ENCODE results near the gene SDC4.

The SDC4 gene

DNA sequence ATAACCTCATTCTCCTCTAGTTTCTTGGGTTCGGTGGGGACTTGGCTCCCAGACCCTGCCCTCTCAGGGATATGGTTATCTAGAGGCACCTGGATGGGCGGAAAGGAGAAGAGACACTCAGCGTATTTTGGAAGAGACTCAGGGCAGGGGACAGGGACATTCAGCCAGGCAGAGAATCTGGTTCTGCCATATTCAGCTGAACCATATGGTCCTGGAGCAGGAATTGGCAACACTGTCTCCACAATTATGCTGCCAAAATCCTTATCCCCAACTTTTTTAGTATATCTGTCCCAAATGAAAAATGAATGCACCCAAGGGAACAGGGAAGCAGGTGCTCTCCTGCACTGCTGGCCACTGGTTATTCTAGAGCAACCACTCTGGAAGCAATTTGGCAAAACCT is 17.7 kb downstream of the SDC4 start:
- Histone ChIP-seq H3K9ac (ENCODE audit: low read depth, low read length) (no peak overlapping the region), H3K4me3 (ENCODE audit: low read length) (no peak overlapping the region), H3K36me3 (ENCODE audit: insufficient read depth, low read length) (peaks cover 86% of the 10 kb centered on the region), H3K27ac (ENCODE audit: low read depth, low read length) (no peak overlapping the region), H3K4me1 (ENCODE audit: insufficient read depth, low read length) (no peaks in the 10 kb centered on the region), H3K9me3 (ENCODE audit: insufficient read depth, low read depth, low read length) (no peaks in the 10 kb centered on the region), H3K27me3 (ENCODE audit: insufficient read depth, low read length) (no peaks in the 10 kb centered on the region)
- WGBS = 98% methylated on average over 3 of the region's 3 CpGs

DNA sequence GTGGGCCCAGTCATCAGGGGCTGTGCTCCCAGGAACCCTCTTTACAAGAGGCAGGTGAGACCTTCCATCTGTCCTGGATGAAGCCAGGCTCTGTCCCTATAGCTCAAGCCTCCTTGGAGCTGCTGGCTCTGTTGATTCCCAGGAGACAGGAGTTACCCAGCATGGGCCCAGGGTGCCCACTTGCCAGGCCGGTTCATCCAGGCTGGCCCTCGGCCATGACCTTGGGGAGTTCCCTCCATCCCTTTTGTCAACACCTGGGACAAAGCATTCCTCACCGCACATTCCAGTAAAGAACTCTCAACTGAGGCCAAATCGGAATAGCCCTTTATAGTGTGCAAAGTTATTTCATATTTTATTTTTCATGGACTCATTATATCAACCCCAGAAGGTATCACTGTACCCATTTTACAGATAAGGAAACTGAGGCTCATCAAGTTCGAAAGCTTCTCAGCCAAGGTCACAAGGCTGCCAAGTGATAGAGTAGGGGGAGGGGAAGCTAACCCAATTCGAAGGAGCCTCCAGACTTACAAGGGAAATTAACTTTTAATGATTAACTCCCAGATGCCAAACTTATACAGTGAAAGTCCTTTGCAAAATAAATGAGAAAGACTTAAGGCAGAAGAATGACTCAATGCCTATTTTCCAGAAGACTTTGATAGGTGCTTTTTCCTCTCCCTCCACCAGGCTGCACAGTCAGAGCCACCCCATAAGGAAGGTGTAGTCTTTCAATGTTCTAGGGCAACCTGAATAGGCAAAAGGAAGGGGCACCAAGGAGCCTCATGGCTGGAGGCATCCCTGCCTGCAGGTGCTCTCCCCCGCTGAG is 18.5 kb downstream of the SDC4 start:
- Histone ChIP-seq H3K36me3 (ENCODE audit: insufficient read depth, low read length) (peaks cover 81% of the 10 kb centered on the region), H3K9me3 (ENCODE audit: insufficient read depth, low read depth, low read length) (no peaks in the 10 kb centered on the region), H3K4me3 (ENCODE audit: low read length) (no peak overlapping the region), H3K9ac (ENCODE audit: low read depth, low read length) (no peak overlapping the region), H3K4me1 (ENCODE audit: insufficient read depth, low read length) (no peaks in the 10 kb centered on the region), H3K27ac (ENCODE audit: low read depth, low read length) (no peak overlapping the region), H3K27me3 (ENCODE audit: insufficient read depth, low read length) (no peaks in the 10 kb centered on the region)
- WGBS = 78% methylated on average over 6 of the region's 7 CpGs

DNA sequence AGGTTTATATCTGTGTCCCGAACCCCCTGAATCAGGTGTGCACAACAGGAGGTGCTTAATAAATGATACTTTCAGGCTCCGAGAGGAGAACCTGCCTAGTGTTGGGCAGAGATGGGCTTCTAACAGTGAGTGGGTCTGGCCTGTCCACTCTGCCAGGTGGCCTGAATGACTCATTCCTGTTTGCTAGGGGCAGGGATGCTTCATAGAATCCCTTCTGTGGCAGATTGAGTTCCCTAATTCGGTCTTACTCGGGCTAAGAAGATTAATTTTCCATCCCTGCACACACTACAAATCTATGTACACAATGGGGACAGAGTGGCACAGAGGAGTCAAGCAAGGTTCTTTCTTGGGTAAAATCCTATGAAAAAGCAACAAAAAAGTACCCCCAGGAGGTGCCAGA is 19.8 kb downstream of the SDC4 start:
- Histone ChIP-seq H3K27ac (ENCODE audit: low read depth, low read length) (no peak overlapping the region), H3K27me3 (ENCODE audit: insufficient read depth, low read length) (no peaks in the 10 kb centered on the region), H3K4me1 (ENCODE audit: insufficient read depth, low read length) (no peaks in the 10 kb centered on the region), H3K4me3 (ENCODE audit: low read length) (no peak overlapping the region), H3K9me3 (ENCODE audit: insufficient read depth, low read depth, low read length) (no peaks in the 10 kb centered on the region), H3K9ac (ENCODE audit: low read depth, low read length) (no peak overlapping the region), H3K36me3 (ENCODE audit: insufficient read depth, low read length) (peaks cover 73% of the 10 kb centered on the region)
- 97% methylated on average over 4 of the region's 4 CpGs for WGBS

DNA sequence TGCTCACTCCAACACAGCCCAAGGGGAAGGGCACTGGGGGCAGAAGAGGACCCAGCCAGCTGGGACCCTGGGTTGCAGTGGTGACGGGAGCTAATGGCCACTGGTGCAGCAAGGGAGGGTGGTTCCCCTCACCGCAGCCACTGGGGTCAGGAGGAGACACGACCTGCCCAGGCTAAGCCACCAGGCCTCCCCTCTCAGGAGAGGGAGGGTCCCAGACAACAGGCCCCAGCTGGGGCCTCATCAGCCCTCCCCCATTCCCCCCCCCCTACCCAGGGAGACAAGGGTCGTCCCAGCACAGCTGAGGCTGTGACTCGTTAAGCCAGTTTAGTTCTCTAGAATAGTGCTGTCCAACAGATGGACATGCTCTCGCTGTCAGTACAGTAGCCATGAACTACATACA is 22.9 kb downstream of the SDC4 start:
- Histone ChIP-seq H3K4me1 (ENCODE audit: insufficient read depth, low read length) (no peaks in the 10 kb centered on the region), H3K27ac (ENCODE audit: low read depth, low read length) (no peak overlapping the region), H3K9ac (ENCODE audit: low read depth, low read length) (no peak overlapping the region), H3K4me3 (ENCODE audit: low read length) (no peak overlapping the region), H3K27me3 (ENCODE audit: insufficient read depth, low read length) (no peaks in the 10 kb centered on the region), H3K9me3 (ENCODE audit: insufficient read depth, low read depth, low read length) (no peaks in the 10 kb centered on the region), H3K36me3 (ENCODE audit: insufficient read depth, low read length) (peaks cover 48% of the 10 kb centered on the region)
- 75% methylated on average over 6 of the region's 6 CpGs for WGBS

DNA sequence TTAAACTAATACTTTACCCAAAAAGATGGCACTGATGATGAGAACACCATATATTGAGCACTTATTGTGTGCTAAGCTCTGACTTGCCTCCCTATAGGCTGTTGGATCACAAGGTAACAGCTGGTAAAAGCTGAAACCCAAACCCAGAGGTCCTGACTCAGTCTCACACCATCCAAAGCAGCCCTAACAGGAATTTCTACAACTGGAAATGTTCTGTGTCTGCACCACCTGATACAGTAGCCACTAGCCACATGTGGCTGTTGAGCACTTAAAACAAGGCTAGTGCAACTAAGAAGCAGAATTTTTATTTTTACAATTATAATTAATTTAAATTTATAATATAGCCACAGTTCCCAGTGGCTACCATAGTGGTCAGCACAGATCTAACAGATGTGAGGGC is 24.5 kb downstream of the SDC4 start:
- Histone ChIP-seq H3K27ac (ENCODE audit: low read depth, low read length) (no peak overlapping the region), H3K27me3 (ENCODE audit: insufficient read depth, low read length) (no peaks in the 10 kb centered on the region), H3K9me3 (ENCODE audit: insufficient read depth, low read depth, low read length) (no peaks in the 10 kb centered on the region), H3K4me3 (ENCODE audit: low read length) (no peak overlapping the region), H3K4me1 (ENCODE audit: insufficient read depth, low read length) (no peaks in the 10 kb centered on the region), H3K36me3 (ENCODE audit: insufficient read depth, low read length) (peaks cover 31% of the 10 kb centered on the region), H3K9ac (ENCODE audit: low read depth, low read length) (no peak overlapping the region)

DNA sequence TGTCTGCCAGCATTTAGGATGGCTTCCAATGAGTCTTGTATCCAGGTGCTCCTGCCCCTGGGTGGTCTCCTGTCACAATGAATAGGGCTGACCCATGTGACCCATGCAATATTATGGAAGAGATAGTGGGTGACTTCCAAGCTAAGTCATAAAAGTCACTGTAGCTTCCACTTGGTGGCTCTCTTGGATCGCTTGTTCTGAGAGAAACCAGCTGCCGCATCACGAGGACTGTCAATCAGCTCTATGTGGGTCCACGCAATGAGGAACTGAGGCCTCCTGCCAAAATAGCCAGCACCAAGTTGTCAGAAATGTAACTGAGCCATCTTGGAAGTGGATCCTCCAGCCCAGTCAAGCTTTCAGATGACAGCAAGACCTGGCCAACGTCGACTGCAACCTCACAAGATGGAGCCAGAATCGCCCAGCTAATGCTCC is 25.3 kb downstream of the SDC4 start:
- 68% methylated on average over 7 of the region's 7 CpGs for whole genome bisulfite sequencing
- H3K4me1 ChIP-seq (ENCODE audit: insufficient read depth, low read length) = no peaks in the 10 kb centered on the region
- no peak overlapping the region for H3K9ac ChIP-seq (ENCODE audit: low read depth, low read length)
- H3K27ac ChIP-seq (ENCODE audit: low read depth, low read length) = no peak overlapping the region
- no peak overlapping the region for H3K4me3 ChIP-seq (ENCODE audit: low read length)
- no peaks in the 10 kb centered on the region for H3K27me3 ChIP-seq (ENCODE audit: insufficient read depth, low read length)
- peaks cover 24% of the 10 kb centered on the region for H3K36me3 ChIP-seq (ENCODE audit: insufficient read depth, low read length)
- H3K9me3 ChIP-seq (ENCODE audit: insufficient read depth, low read depth, low read length) = no peaks in the 10 kb centered on the region

DNA sequence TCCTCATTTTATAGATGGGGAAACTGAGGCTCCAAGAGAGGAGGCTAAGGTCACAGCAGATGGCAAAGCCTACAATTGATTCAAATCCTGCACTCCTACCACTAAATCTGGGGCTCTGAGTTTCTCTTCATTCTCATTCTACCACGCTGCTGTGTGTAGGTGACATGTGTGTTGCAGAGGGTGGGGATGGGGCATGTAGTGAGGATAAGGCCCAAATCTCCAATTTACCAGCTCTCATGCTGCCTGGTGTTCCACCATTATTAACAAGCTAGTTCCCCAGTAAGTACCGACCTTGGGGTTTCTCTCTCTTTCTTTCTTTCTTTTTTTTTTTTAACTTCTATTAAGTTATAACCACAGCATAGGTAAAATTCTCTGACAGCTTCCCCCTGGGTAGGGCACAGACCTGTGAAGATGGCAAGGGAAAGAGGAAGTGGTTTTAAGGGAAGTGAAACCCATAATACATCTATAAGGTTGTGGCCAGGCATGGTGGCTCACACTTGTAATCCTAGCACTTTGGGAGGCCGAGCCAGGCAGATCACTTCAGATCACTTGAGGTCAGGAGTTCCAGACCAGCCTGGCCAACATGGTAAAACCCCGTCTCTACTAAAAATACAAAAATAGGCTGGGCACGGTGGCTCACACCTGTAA is 27.2 kb downstream of the SDC4 start:
- H3K4me3 ChIP-seq (ENCODE audit: low read length) = no peak overlapping the region
- 0 out of 2 replicates have a peak, but pooled peaks cover 7% of the 10 kb centered on the region for H3K36me3 ChIP-seq (ENCODE audit: insufficient read depth, low read length)
- H3K27me3 ChIP-seq (ENCODE audit: insufficient read depth, low read length) = no peaks in the 10 kb centered on the region
- 69% methylated on average over 4 of the region's 5 CpGs for WGBS
- H3K9ac ChIP-seq (ENCODE audit: low read depth, low read length) = no peak overlapping the region
- no peaks in the 10 kb centered on the region for H3K4me1 ChIP-seq (ENCODE audit: insufficient read depth, low read length)
- no peaks in the 10 kb centered on the region for H3K9me3 ChIP-seq (ENCODE audit: insufficient read depth, low read depth, low read length)
- H3K27ac ChIP-seq (ENCODE audit: low read depth, low read length) = no peak overlapping the region

DNA sequence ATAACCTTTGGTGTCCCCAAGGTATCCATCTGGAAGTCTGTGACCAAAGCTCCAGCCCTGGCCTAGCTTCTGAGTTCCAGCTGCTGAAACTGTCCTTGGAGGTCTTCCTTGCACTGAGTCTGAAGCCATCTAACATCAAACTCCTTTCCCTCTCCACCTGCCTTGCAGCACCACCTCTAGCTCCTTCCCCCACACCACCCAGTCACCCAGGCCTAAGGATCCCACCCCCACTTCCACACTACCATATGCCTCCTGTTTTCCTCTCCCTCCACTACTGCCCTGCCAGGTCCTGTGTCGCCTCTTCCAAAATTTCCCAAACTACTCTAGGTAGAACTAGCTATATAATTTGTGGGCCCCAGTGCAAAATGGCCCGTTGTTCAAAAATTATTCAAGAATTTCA is 29.3 kb downstream of the SDC4 start:
- no peaks in the 10 kb centered on the region for H3K27me3 ChIP-seq (ENCODE audit: insufficient read depth, low read length)
- 95% methylated on average over 2 of the region's 2 CpGs for WGBS
- H3K4me3 ChIP-seq (ENCODE audit: low read length) = no peak overlapping the region
- no peak overlapping the region for H3K9ac ChIP-seq (ENCODE audit: low read depth, low read length)
- no peak overlapping the region for H3K27ac ChIP-seq (ENCODE audit: low read depth, low read length)
- H3K36me3 ChIP-seq (ENCODE audit: insufficient read depth, low read length) = no peaks in the 10 kb centered on the region
- no peaks in the 10 kb centered on the region for H3K4me1 ChIP-seq (ENCODE audit: insufficient read depth, low read length)
- no peaks in the 10 kb centered on the region for H3K9me3 ChIP-seq (ENCODE audit: insufficient read depth, low read depth, low read length)

DNA sequence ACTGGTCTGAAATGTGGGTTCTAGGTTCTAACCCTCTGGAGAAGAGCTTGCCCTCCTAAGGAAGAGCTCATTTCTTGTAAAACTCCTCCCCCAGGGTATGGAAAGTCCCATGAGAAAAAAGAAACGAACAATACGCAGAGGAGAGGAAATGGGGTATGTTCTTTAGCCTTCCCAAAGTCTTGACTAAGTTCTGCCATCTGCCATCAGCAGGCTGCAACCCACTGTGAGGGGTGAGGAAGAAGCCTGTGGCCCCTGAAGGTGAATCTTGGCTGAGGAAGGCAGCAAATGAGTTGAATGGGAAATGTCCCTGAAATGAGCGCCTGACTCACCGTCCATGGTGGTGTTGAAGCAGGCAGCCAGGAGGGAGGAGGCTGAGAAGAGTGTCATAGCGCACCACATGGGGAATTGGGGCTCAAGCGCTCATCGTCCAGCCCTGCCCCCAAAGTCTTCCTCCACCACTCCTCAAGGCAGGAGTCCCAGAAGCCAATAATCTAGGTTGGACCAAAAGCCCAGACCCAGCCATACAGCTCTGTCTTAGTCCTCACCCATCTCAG is 29.8 kb downstream of the SDC4 start:
- Histone ChIP-seq H3K4me3 (ENCODE audit: low read length) (no peak overlapping the region), H3K36me3 (ENCODE audit: insufficient read depth, low read length) (no peaks in the 10 kb centered on the region), H3K27me3 (ENCODE audit: insufficient read depth, low read length) (no peaks in the 10 kb centered on the region), H3K4me1 (ENCODE audit: insufficient read depth, low read length) (no peaks in the 10 kb centered on the region), H3K27ac (ENCODE audit: low read depth, low read length) (no peak overlapping the region), H3K9me3 (ENCODE audit: insufficient read depth, low read depth, low read length) (no peaks in the 10 kb centered on the region), H3K9ac (ENCODE audit: low read depth, low read length) (no peak overlapping the region)
- WGBS = 91% methylated on average over 7 of the region's 7 CpGs

DNA sequence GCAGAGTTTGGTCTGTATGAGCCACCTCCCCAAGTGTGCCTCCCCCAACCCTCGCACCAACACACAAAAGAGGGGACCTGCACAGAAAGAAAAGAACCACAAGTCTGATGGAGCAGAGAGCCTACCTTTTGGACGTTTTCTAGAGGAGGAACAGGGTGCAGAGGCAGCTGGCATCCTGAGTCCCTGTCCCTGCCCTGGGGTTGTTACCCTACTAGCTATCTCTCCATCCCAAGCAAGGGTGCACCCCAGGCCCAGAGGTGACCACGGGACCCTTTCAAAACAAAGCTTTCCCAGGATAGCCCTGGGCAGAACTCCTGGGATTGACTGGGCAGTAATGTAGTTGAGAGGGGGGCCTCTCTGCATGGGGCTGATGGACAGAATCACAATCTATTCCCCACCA is 30.4 kb downstream of the SDC4 start:
- 91% methylated on average over 3 of the region's 3 CpGs for WGBS
- Histone ChIP-seq H3K9ac (ENCODE audit: low read depth, low read length) (no peak overlapping the region), H3K9me3 (ENCODE audit: insufficient read depth, low read depth, low read length) (no peaks in the 10 kb centered on the region)

DNA sequence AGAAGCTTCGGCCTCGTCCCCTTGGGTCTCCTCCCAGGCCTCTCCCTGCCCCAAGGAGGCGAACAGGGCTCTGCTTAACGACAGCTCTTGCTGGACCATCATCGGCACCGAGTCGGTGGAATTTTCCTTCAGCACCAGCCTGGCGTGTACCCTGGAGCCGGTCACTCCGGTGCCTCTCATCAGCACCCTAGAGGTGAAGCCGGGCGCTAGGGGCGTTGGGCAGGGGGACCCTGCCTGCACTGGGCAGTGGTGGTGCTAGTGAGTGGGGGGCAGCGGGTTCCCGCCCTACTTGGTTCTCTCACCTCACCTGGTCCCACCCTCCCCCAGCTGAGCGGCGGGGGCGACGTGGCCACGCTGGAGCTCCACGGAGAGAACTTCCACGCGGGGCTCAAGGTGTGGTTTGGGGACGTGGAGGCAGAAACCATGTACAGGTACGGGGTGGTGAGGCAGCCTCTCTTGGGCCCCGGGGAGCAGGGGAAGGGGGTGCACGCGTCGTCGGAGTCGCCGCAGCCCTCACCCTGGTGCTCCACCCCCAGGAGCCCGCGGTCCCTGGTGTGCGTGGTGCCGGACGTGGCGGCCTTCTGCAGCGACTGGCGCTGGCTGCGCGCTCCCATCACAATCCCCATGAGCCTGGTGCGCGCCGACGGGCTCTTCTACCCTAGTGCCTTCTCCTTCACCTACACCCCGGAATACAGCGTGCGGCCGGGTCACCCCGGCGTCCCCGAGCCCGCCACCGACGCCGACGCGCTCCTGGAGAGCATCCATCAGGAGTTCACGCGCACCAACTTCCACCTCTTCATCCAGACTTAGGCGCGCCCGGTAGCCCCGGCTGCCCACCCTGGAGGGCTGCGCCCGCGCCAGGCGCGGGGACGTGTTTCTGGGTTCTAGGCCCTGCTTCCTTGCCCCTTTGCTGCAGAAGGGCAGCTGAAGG is 31.8 kb downstream of the SDC4 start:
- H3K27ac ChIP-seq (ENCODE audit: low read depth, low read length) = no peak overlapping the region
- H3K36me3 ChIP-seq (ENCODE audit: insufficient read depth, low read length) = no peaks in the 10 kb centered on the region
- no peaks in the 10 kb centered on the region for H3K4me1 ChIP-seq (ENCODE audit: insufficient read depth, low read length)
- H3K9ac ChIP-seq (ENCODE audit: low read depth, low read length) = no peak overlapping the region
- no peak overlapping the region for H3K4me3 ChIP-seq (ENCODE audit: low read length)
- no peaks in the 10 kb centered on the region for H3K9me3 ChIP-seq (ENCODE audit: insufficient read depth, low read depth, low read length)
- peaks cover 5% of the 10 kb centered on the region for H3K27me3 ChIP-seq (ENCODE audit: insufficient read depth, low read length)
- 95% methylated on average over 71 of the region's 71 CpGs for WGBS

More for the DNA sequence above, 30.4 kb downstream of the SDC4 start:
- H3K4me3 ChIP-seq (ENCODE audit: low read length) = no peak overlapping the region
- H3K36me3 ChIP-seq (ENCODE audit: insufficient read depth, low read length) = no peaks in the 10 kb centered on the region
- no peak overlapping the region for H3K27ac ChIP-seq (ENCODE audit: low read depth, low read length)
- no peaks in the 10 kb centered on the region for H3K4me1 ChIP-seq (ENCODE audit: insufficient read depth, low read length)
- H3K27me3 ChIP-seq (ENCODE audit: insufficient read depth, low read length) = no peaks in the 10 kb centered on the region

Measured in HUES64 (cell line).